ENCODE results near the gene RNASE7.
"Not testable (repeated sequence)": the region's sequence is repeated elsewhere in the genome, so short reads cannot be mapped to it uniquely, and the experiment has no call there.

Gene RNASE7

DNA sequence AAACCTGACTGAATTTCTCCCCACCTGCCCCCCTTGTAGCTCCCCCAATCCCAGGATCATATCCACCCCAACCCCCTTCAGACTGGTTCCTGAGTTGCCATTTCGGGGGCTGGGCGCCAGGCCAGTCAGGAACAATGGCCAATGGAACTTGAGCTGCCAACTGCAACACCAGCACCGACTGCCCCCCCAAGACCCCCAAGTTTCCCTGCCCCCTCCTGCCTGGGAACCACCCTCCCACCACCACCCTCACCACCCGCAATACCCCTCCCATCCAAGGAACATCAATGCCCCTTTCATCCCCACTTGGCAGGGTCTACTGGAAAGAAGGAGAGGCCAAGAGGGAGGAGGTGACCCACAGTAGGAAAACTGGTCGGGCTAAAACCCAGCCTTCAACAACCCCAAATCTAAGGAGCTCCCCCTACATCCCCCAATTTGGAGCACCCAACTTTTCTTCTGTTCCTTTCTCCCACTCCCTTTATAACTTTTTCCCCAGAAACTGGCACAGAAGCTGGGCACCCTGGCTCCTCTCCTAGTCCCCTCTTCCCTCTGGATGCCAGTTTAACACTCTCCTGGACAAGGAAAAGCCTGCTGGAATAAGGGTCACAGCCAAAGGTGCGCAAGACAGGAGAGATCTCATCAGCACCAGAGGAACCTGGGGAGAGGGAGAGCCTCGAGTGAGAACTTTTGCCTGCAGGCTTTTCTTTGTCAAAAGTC, 15.7 kb upstream of the RNASE7 start:
- TF ChIP-seq POLR2A (IDR thresholded peaks at IDR 0.05; ENCODE audit: low read depth, low read length): no peak
- DNase-seq (ENCODE audit: insufficient read length, low spot score) (no peak), FAIRE-seq (no peak)

DNA sequence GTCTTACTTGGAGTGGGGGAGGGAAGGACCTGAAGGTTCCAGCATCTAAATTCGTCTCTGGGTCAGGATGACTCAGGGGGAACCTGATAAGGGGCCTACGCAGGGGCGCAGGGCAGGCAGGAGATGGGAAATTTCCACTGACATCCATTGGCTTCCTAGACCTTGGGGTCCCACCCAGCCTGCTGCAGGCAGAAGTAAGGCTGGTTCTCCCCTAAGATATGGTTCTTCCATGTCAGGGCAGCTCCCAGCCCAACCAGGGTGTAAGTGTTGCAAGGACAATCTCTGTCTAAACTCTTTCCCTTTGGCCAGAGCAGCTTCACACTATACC, 15.2 kb upstream of the RNASE7 start:
- no peak for TF ChIP-seq POLR2A (IDR thresholded peaks at IDR 0.05; ENCODE audit: low read depth, low read length)
- no peak for DNase-seq (ENCODE audit: insufficient read length, low spot score)
- no peak for FAIRE-seq

DNA sequence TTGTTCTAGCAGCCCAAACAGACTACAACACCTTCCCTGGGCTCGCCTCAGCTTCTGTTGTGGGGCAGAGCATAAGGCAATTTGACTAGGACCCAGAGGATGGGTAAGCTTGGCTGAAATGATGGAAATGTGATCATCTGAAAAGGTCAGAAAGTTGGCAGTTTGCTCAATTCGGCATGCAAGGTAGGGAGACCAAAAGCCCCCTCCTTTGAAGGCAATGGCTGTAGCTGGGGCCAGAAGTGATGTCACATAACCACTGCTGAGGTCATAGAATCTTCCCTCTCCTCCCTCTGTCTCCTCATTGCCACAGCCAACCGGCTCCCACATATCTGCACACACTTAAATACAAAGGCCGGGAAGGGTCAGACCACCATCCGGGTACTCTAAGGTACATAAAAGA, 12.2 kb upstream of the RNASE7 start, which contains the start of gene TPPP2:
Gene TPPP2 (plus strand): TSS at position 301 of the 400 bp plus-strand sequence. CDS start 365 bp downstream, outside the sequence.
- FAIRE-seq (no peak), DNase-seq (ENCODE audit: insufficient read length, low spot score) (no peak)
- no peak for TF ChIP-seq POLR2A (IDR thresholded peaks at IDR 0.05; ENCODE audit: low read depth, low read length)

- TF ChIP-seq POLR2A (IDR thresholded peaks at IDR 0.05; ENCODE audit: low read depth, low read length): no peak
- DNase-seq (ENCODE audit: insufficient read length, low spot score): no peak
- no peak for FAIRE-seq
Observed at GRCh38 chr14:21030531-21030930, 11.6 kb upstream of the RNASE7 start.

- DNase-seq (ENCODE audit: insufficient read length, low spot score): no peak
- no peak for FAIRE-seq
- TF ChIP-seq POLR2A (IDR thresholded peaks at IDR 0.05; ENCODE audit: low read depth, low read length): no peak
Observed at GRCh38 chr14:21032326-21033132, 9.6 kb upstream of the RNASE7 start.

- no peak for TF ChIP-seq POLR2A (IDR thresholded peaks at IDR 0.05; ENCODE audit: low read depth, low read length)
- DNase-seq (ENCODE audit: insufficient read length, low spot score) (no peak), FAIRE-seq (no peak)
Observed at GRCh38 chr14:21033133-21033698, 8.9 kb upstream of the RNASE7 start.

DNA sequence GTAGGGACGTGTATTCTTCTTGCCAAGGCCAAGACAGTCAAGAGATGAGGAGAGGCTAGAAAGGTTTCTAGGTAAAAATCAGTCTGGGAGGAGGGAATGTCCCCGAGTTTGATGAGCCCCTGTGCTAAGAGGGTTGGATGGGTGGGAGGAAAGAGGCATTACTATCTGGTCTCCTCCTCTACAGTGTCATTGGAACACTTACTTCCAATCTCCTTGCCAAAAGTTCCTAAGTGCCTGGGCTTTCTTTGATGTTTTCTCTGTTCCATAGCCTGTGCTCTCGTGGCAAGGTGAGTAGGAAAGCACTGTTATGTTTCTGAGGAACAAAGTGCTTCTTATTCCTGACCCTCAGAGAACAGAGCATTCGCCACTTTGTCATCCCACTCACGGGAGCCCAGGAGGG, 7.5 kb upstream of the RNASE7 start, which contains the start of gene RNASE13:
Gene RNASE13 (minus strand): TSS at position 101 of the 400 bp plus-strand sequence. CDS start 519 bp downstream, outside the sequence.
- DNase-seq (ENCODE audit: insufficient read length, low spot score) (no peak), FAIRE-seq (no peak)
- TF ChIP-seq POLR2A (IDR thresholded peaks at IDR 0.05; ENCODE audit: low read depth, low read length): no peak

GRCh38 chr14:21036751-21037150, 5.4 kb upstream of the RNASE7 start:
- no peak for TF ChIP-seq POLR2A (IDR thresholded peaks at IDR 0.05; ENCODE audit: low read depth, low read length)
- DNase-seq (ENCODE audit: insufficient read length, low spot score) (no peak), FAIRE-seq (no peak)

- TF ChIP-seq POLR2A (IDR thresholded peaks at IDR 0.05; ENCODE audit: low read depth, low read length): no peak
- DNase-seq (ENCODE audit: insufficient read length, low spot score) (no peak), FAIRE-seq (no peak)
Observed at GRCh38 chr14:21037156-21037555, 5.0 kb upstream of the RNASE7 start.

DNA sequence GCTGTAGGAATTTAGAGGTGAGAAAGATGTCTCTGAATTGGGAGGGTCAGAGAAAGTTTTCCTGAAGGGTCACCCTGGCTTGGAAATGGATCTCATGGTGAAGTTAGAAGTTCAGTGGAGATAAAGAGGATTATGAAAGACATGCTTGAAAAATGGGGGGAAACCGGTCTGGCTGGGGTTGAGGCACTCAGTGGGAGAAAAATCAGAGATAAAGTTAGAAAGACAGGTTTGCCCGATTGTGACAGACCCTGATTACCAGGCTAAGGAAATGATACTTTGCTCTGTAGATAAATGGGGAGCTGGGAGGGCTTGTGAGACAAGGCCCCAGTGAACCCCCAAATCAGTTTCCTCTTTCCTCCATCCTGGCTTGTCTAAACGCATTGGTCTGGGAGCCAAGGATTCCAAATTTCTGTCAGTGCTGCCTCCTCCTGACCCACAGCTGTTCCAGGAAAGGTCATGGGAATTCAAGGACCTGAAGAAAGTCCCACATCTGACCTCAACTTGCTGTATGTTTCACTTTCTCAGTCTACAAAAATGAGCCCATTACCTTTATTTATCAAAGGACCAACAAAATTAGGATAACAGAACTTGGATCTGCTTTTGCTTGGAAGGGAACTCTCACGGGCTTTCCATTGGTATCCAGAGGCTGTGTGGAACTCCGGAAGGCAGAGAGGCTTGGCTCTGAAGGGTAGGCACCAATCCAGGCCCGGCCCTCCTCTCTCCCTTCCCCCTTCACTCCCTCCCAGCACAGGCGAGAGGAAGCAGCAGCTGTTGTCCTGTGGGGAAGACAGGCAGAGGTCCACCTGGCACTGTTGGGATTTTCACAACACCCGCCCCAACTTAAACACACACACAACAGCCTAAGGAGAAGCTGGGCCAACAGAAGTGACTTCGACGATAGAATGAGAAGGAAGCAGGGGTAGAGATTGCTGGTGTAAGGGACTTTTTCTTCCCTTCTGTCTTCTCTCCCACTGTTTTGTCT, 3.4 kb upstream of the RNASE7 start:
- FAIRE-seq (no peak), DNase-seq (ENCODE audit: insufficient read length, low spot score) (no peak)
- TF ChIP-seq POLR2A (IDR thresholded peaks at IDR 0.05; ENCODE audit: low read depth, low read length): no peak

- no peak for DNase-seq (ENCODE audit: insufficient read length, low spot score)
- FAIRE-seq: no peak
- no peak for TF ChIP-seq POLR2A (IDR thresholded peaks at IDR 0.05; ENCODE audit: low read depth, low read length)
Observed at GRCh38 chr14:21039585-21040369, 2.4 kb upstream of the RNASE7 start.

- DNase-seq (ENCODE audit: insufficient read length, low spot score) (no peak), FAIRE-seq (no peak)
- TF ChIP-seq POLR2A (IDR thresholded peaks at IDR 0.05; ENCODE audit: low read depth, low read length): no peak
Observed at GRCh38 chr14:21040370-21040925, 1.7 kb upstream of the RNASE7 start.

GRCh38 chr14:21040941-21041340, 1.2 kb upstream of the RNASE7 start:
- FAIRE-seq: not testable (repeated sequence)

More at GRCh38 chr14:21040941-21041340, 1.2 kb upstream of the RNASE7 start:
- DNase-seq (ENCODE audit: insufficient read length, low spot score): not testable (repeated sequence)

Data from H54 (cell line).